ENCODE data around the gene OR2AP1. TPM values are rescaled to one million over a fixed set of nuclear protein-coding genes. Genes with fewer than 3 reads are reported as not detected.
"Not testable (repeated sequence)": the region's sequence is repeated elsewhere in the genome, so short reads cannot be mapped to it uniquely, and the experiment has no call there.

The OR2AP1 gene
- polyA plus RNA-seq, 3 donors = not detected

- Histone ChIP-seq H3K9ac (ENCODE audit: insufficient read depth, low read length, poor library complexity, severe bottlenecking) (no peak overlapping the region), H3K27ac (ENCODE audit: low read depth in 1 of 2, low read length in 2 of 2) (no peak overlapping the region), H3K27me3 (ENCODE audit: control insufficient read depth in 2 of 2, insufficient read depth in 2 of 2, low read length in 2 of 2) (no peaks in the 10 kb centered on the region), H3K9me3 (replicated peaks in 1 of 2; ENCODE audit: control insufficient read depth in 1 of 2, insufficient read depth in 1 of 2, low read length in 2 of 2) (peaks cover 0 to 3% of the 10 kb centered on the region in 2 donors), H3K36me3 (replicated peaks in 1 of 2; ENCODE audit: control insufficient read depth in 1 of 2, insufficient read depth in 2 of 2, low read length in 2 of 2) (no peaks in the 10 kb centered on the region), H3K79me2 (ENCODE audit: insufficient read depth, low read length) (no peaks in the 10 kb centered on the region), H3K4me1 (ENCODE audit: control insufficient read depth in 1 of 2, insufficient read depth in 2 of 2, low read length in 2 of 2) (no peaks in the 10 kb centered on the region), H3K4me2 (replicated peaks; ENCODE audit: extremely low read depth, low read length, poor library complexity, severe bottlenecking) (no peak overlapping the region), H4K20me1 (ENCODE audit: insufficient read depth, low read length) (no peaks in the 10 kb centered on the region), H2AFZ (ENCODE audit: insufficient read depth, low read depth, low read length, poor library complexity, severe bottlenecking) (no peak overlapping the region), H3K4me3 (replicated peaks in 1 of 3; ENCODE audit: low read depth in 2 of 3, low read length in 3 of 3) (no peak overlapping the region)
- DNase-seq = no peak
- no peaks in the 10 kb centered on the region for H3K4me1 Mint-ChIP-seq
- WGBS (ENCODE audit: insufficient coverage) = 92% methylated on average over 2 of the region's 2 CpGs
- no peak overlapping the region for H3K27ac Mint-ChIP-seq
- TF ChIP-seq, protein P1, sequence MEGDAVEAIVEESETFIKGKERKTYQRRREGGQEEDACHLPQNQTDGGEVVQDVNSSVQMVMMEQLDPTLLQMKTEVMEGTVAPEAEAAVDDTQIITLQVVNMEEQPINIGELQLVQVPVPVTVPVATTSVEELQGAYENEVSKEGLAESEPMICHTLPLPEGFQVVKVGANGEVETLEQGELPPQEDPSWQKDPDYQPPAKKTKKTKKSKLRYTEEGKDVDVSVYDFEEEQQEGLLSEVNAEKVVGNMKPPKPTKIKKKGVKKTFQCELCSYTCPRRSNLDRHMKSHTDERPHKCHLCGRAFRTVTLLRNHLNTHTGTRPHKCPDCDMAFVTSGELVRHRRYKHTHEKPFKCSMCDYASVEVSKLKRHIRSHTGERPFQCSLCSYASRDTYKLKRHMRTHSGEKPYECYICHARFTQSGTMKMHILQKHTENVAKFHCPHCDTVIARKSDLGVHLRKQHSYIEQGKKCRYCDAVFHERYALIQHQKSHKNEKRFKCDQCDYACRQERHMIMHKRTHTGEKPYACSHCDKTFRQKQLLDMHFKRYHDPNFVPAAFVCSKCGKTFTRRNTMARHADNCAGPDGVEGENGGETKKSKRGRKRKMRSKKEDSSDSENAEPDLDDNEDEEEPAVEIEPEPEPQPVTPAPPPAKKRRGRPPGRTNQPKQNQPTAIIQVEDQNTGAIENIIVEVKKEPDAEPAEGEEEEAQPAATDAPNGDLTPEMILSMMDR (IDR thresholded peaks at IDR 0.05) = no peak
- no peaks in the 10 kb centered on the region for H3K36me3 Mint-ChIP-seq
- H3K27me3 Mint-ChIP-seq (ENCODE audit: low read depth in 3 of 3) = peaks cover 1 to 5% (median 3%) of the 10 kb centered on the region in 3 donors
- H3K9me3 Mint-ChIP-seq = peaks cover 0 to 9% (median 4%) of the 10 kb centered on the region in 7 donors
- intact Hi-C loops (cut with micrococcal nuclease) = no loop called here
- no peak overlapping the region for H3K4me3 Mint-ChIP-seq
These were observed 9.8 kb downstream of the OR2AP1 start for GRCh38 chr12:55582066-55582465.

- Histone ChIP-seq H3K4me1 (ENCODE audit: control insufficient read depth in 1 of 2, insufficient read depth in 2 of 2, low read length in 2 of 2) (no peaks in the 10 kb centered on the region), H3K27ac (ENCODE audit: low read depth in 1 of 2, low read length in 2 of 2) (no peak overlapping the region), H3K27me3 (ENCODE audit: control insufficient read depth in 2 of 2, insufficient read depth in 2 of 2, low read length in 2 of 2) (no peaks in the 10 kb centered on the region), H3K4me3 (replicated peaks in 1 of 3; ENCODE audit: low read depth in 2 of 3, low read length in 3 of 3) (no peak overlapping the region), H3K36me3 (replicated peaks in 1 of 2; ENCODE audit: control insufficient read depth in 1 of 2, insufficient read depth in 2 of 2, low read length in 2 of 2) (no peaks in the 10 kb centered on the region), H3K4me2 (replicated peaks; ENCODE audit: extremely low read depth, low read length, poor library complexity, severe bottlenecking) (no peak overlapping the region), H3K9ac (ENCODE audit: insufficient read depth, low read length, poor library complexity, severe bottlenecking) (no peak overlapping the region), H3K79me2 (ENCODE audit: insufficient read depth, low read length) (no peaks in the 10 kb centered on the region), H4K20me1 (ENCODE audit: insufficient read depth, low read length) (no peaks in the 10 kb centered on the region), H2AFZ (ENCODE audit: insufficient read depth, low read depth, low read length, poor library complexity, severe bottlenecking) (no peak overlapping the region), H3K9me3 (replicated peaks in 1 of 2; ENCODE audit: control insufficient read depth in 1 of 2, insufficient read depth in 1 of 2, low read length in 2 of 2) (peaks cover 0 to 3% of the 10 kb centered on the region in 2 donors)
- intact Hi-C loops (cut with micrococcal nuclease) = no loop called here
- H3K36me3 Mint-ChIP-seq = no peaks in the 10 kb centered on the region
- DNase-seq = no peak
- 100% methylated on average over 1 of the region's 2 CpGs for WGBS (ENCODE audit: insufficient coverage)
- H3K9me3 Mint-ChIP-seq = peaks cover 0 to 14% (median 7%) of the 10 kb centered on the region in 7 donors
- TF ChIP-seq, protein P1 (IDR thresholded peaks at IDR 0.05) = no peak
- H3K4me1 Mint-ChIP-seq = no peaks in the 10 kb centered on the region
- peaks cover 1 to 6% (median 5%) of the 10 kb centered on the region in 3 donors for H3K27me3 Mint-ChIP-seq (ENCODE audit: low read depth in 3 of 3)
- H3K27ac Mint-ChIP-seq = no peak overlapping the region
- no peak overlapping the region for H3K4me3 Mint-ChIP-seq
These were observed 13.5 kb downstream of the OR2AP1 start for GRCh38 chr12:55585817-55586216.

DNA sequence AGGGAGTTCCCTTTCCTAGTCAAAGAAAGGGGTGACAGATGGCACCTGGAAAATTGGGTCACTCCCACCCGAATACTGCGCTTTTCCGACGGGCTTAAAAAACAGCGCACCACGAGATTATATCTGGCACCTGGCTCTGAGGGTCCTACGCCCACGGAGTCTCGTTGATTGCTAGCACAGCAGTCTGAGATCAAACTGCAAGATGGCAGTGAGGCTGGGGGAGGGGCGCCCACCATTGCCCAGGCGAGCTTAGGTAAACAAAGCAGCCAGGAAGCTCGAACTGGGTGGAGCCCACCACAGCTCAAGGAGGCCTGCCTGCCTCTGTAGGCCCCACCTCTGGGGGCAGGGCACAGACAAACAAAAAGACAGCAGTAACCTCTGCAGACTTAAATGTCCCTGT is 17.9 kb downstream of the OR2AP1 start:
- 98% methylated on average over 9 of the region's 12 CpGs for WGBS (ENCODE audit: insufficient coverage)
- H3K27ac Mint-ChIP-seq; H3K36me3 ChIP-seq (replicated peaks in 1 of 2; ENCODE audit: control insufficient read depth in 1 of 2, insufficient read depth in 2 of 2, low read length in 2 of 2); H3K4me3 Mint-ChIP-seq; H3K4me3 ChIP-seq (replicated peaks in 1 of 3; ENCODE audit: low read depth in 2 of 3, low read length in 3 of 3); H3K9me3 ChIP-seq (replicated peaks in 1 of 2; ENCODE audit: control insufficient read depth in 1 of 2, insufficient read depth in 1 of 2, low read length in 2 of 2); intact Hi-C loops (cut with micrococcal nuclease); H3K36me3 Mint-ChIP-seq; DNase-seq; H3K4me2 ChIP-seq (replicated peaks; ENCODE audit: extremely low read depth, low read length, poor library complexity, severe bottlenecking); H2AFZ ChIP-seq (ENCODE audit: insufficient read depth, low read depth, low read length, poor library complexity, severe bottlenecking); H3K27ac ChIP-seq (ENCODE audit: low read depth in 1 of 2, low read length in 2 of 2); H3K4me1 ChIP-seq (ENCODE audit: control insufficient read depth in 1 of 2, insufficient read depth in 2 of 2, low read length in 2 of 2); H3K4me1 Mint-ChIP-seq; H4K20me1 ChIP-seq (ENCODE audit: insufficient read depth, low read length); H3K79me2 ChIP-seq (ENCODE audit: insufficient read depth, low read length); H3K9ac ChIP-seq (ENCODE audit: insufficient read depth, low read length, poor library complexity, severe bottlenecking); H3K27me3 ChIP-seq (ENCODE audit: control insufficient read depth in 2 of 2, insufficient read depth in 2 of 2, low read length in 2 of 2); H3K27me3 Mint-ChIP-seq (ENCODE audit: low read depth in 3 of 3): not testable (repeated sequence)
- H3K9me3 Mint-ChIP-seq = peaks cover 4 to 19% (median 10%) of the 10 kb centered on the region in 7 donors

All from CD14-positive monocyte (primary cell).